ENCODE results near the gene LRG1. TPM values are rescaled to one million over a fixed set of nuclear protein-coding genes. Genes with fewer than 3 reads are reported as not detected.
A peak's percentile ranks its signal among the peaks of the same experiment; 100 is the strongest.

Gene LRG1, protein sequence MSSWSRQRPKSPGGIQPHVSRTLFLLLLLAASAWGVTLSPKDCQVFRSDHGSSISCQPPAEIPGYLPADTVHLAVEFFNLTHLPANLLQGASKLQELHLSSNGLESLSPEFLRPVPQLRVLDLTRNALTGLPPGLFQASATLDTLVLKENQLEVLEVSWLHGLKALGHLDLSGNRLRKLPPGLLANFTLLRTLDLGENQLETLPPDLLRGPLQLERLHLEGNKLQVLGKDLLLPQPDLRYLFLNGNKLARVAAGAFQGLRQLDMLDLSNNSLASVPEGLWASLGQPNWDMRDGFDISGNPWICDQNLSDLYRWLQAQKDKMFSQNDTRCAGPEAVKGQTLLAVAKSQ
- total RNA-seq = 0.73 TPM
- long read RNA-seq, partial matches to known transcripts = 0 of 1 reads
- long read RNA-seq, other reads (novel, unspliced or antisense) = 1 of 1 reads

DNA sequence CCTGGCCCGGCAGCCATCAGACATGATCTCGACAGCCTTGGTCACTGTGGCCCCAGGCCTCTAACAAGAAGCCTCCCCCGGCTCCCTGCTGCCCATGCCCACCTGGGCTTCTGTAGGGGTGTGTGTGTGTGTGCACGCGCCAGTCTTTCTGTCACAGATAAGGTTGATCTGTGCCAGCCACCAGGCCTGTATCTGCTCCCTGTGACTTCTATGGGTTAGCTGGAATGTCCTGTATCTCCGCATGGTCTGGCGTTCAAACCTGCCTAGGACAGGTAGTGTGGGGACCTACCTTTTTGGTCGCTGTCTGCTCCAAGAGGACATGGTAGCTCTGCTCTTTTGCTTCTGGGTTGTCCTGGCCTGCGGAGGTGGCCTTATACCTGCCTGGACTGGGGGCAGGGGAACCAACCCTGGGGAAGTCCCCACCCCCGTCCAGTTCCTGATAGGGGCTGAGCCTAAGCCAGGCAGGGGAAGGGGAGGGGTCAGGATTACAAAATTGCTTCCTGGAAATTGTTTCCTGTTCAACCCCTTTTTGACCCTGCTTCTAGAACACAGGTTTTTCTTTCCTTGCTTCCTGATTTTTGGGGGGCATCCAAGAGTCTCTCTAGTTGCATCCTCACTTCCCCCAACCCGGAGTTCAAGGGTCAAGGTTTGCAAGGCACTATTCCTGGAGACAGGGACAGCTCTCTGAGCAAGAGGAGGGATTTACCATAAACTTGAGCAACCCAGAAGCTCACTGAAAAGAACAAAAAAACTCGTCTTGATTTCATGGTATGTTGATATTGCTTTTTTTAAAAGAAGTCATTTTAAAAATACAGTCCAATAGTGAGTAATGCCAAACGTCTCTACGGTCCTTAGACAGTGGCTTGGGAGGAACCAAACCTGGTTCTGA is at the start of gene LRG1:
LRG1 (minus strand) TSS at position 344 of the 889 bp plus-strand sequence; CDS start at position 321, 23 bp downstream.
- intact Hi-C loops (cut with DNase I) = loop anchor here (10.0 kb wide), 1 partner anchor 265 kb away; the partner anchor contains the start of gene SHD
- peak; percentile 81 for DNase-seq (ENCODE audit: missing footprints)
- peak; percentile 32 for ATAC-seq

DNA sequence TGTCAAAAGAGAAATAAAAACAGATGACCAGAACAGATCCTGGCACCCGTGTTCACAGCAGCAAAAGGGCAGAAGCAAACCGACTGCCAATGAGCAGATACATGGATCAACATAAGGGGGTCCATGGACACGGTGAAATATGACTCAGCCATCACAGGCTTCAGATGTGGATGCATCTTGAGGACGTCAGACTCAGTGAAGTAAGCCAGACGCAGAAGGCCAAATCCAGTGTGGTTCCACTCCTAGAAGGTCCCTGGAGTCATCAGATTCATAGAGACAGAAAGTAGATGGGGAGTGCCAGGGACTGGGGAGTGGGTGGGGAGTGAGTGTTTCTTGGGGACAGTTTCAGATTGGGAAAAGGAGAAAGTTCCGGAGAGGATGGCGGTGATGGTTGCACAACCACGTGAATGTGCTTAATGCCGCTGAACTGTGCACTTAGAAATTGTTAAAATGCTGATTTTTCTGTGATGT is 48.5 kb upstream of the LRG1 start:
- ATAC-seq (no peak), DNase-seq (ENCODE audit: missing footprints) (no peak)
- intact Hi-C loops (cut with DNase I) = no loop called here

DNA sequence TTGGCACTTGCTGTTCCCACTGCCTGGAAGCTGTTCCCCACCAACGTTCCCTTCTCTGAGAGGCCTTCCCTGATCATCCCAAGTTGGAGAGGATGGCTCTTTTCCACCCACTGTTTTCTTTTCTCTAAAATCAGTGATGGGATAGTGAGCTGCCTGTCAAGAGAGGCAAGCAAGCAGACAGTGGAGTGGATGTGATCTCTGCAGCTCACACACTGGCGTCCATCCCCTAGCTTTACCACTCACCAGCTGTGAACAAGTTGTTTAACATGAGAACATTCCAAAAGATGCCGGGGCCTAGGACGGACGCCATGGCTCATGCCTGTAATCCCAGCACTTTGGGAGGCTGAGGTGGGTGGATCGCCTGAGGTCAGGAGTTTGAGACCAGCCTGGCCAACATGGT is 47.7 kb upstream of the LRG1 start:
- ATAC-seq (no peak), DNase-seq (ENCODE audit: missing footprints) (no peak)
- intact Hi-C loops (cut with DNase I) = no loop called here

DNA sequence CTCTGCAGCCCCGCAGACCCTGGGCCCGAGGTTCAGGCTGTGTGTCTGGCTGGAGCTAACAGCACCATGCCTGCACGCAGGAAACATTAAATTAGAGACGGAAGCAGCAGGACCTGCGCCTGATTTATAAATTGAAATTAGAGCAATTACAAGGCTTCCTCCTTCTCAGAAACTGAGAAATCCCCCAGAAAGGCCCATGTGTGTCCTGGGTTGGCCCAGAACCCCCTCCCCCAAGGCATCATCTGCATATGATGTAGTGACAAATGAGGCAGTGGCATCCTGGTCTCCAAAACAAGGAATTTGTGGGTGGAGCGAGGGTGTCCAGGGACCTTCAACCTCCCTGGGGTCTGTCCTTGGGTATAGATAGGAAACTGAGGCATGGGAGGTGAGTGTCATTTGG is 46.9 kb upstream of the LRG1 start:
- no peak for DNase-seq (ENCODE audit: missing footprints)
- no peak for ATAC-seq
- intact Hi-C loops (cut with DNase I) = no loop called here

DNA sequence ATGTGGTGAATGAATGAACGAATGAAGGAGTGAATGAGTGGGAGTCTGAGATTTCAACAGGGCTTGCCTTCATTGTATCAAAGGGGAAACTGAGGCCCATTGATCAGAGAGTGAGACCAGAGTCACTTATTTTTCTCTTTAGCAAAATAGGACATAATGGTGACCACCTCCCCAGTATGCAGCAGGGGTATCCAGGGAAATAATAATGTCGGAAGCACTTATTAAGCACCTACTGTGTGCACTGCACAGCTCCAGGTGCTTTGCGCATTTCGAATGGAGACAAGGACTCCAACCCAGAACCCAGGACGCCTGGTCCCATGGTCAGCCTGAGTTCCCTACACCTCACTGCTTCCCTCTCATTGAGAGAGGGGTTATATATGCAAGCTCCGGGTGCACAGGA is 46.4 kb upstream of the LRG1 start:
- intact Hi-C loops (cut with DNase I) = no loop called here
- no peak for DNase-seq (ENCODE audit: missing footprints)
- no peak for ATAC-seq

DNA sequence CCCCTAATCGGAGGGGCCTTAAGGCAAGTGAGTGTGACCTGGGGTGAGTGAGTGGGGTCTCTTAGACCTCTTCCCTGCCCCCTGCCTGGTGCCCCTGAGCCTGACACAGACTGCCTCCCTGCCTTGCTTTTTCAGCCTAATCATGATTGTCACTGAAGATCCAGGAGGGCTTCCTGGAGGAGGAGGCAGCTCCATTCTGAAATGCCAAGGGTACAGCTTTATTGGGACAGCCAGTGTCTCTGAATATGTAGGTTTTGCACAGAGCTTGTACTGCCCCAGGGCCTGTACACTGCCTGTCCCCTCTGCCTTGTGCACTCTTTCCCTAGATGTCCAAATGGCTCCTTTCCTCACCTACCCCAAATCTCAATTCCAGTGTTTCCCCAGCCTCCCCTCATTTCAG is 45.7 kb upstream of the LRG1 start:
- DNase-seq (ENCODE audit: missing footprints) (no peak), ATAC-seq (no peak)
- intact Hi-C loops (cut with DNase I) = no loop called here

DNA sequence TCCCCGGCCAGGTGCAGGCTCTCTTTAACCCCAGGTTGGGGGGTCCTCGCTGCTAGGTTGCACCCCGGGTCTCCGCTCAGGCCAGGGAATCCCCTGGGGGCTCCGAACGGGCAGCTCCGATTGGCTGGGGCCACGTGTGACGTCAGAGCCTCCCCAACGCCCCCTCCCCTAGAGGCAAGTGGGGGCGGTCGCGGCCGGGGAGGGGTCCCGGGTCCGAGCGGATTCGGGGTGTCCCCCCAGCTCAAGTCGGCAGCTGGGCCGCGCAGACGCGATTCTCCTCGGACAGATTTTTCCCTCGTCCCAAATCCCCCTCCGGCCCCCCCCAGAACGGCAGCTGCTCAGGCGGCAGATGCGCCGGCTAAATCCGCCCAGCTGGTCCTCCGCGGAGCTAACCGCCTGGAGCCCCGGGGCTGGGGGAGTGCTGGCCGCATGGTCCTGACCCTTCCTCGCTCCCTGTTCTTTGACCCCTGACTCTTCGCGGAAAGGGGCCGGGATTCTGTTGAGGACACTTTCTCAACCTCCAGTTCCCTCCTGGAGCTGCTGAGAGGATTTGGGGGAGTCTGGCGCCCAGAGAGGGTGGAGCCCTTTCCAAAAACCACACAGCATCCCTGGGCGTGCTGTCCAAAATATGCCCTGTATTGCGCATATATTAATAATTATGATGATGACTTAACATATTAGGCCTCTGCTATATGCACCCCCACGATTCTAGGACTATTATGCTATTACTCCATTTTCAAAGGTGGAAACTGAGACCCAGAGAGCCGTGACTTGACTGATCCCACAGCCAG is 45.0 kb upstream of the LRG1 start:
- no peak for DNase-seq (ENCODE audit: missing footprints)
- ATAC-seq = no peak
- intact Hi-C loops (cut with DNase I) = no loop called here

DNA sequence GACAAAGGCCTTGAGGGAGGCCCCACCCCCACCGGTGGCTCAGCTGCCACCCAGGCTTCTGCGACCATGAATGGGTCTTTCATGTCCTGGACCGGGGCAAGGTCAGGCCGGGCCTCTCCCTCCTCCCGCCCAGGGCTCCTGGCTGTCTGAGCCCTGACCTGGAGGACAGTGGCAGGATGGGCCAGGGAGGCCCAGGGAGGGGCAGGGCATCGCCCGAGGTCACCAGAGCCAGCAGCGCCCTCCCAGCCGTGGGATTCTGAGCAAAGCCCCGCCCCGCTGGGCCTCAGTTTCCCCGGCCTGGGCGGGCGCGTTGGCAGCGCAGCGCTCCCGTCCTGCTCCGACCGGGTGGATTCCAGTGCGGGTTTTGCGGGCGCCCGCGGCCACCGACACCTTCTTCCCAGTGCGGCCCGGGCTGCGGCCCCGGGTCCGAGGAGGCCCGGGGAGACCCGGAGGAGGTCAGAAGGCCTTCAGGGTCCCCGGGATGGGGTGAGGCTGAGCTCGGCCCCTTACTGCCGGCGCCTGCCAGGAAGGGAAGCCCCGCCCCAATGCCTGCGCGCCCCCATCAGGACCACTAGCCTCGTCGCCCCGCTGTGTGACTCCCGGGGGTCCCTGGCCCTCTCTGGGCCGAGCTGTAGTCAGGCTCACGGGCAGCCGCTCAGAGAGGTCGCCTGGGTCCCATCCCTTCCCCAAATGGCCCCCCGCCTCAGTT is 44.3 kb upstream of the LRG1 start:
- ATAC-seq = no peak

DNA sequence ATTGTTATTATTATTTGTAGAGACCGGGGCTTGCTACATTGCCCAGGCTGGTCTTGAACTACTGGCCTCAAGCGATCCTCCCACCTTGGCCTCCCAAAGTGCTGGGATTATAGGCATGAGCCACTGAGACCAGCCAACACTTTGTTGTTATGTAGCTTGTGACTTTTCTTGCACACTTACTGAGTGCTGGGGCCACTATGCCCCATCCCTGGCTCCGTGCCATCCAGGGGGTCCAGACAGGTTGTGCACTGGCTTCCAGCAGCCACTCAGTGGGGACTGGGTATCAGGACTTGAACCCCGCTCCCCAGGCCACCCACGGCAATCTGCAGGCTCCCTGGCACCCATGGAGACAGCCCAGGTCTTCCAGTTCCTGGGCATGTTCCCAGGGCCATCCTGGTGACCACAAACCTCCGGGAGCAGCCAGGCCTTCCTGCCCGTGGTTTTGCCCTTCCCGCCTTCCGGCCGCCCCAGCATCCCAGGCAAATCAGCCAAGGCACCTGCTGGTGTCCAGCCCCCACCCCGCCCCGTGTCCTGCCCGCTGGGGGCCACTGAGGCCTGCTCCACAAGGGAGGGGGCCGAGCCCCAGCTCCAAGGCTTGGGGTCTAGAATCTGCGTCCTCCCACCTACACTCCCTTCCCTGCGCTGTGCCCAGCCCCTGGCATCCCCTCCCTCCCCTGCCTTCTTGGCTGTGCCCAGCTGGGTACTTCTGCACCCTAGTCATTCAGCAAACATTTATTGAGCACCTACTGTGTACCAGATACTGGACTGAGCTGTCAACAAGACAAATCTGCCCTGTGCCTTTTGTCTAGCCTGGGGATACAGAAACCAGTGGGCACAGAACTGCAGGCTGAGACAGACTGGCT is 43.4 kb upstream of the LRG1 start:
- ATAC-seq (no peak), DNase-seq (ENCODE audit: missing footprints) (no peak)
- intact Hi-C loops (cut with DNase I) = no loop called here

More for the DNA sequence above, 44.3 kb upstream of the LRG1 start:
- no peak for DNase-seq (ENCODE audit: missing footprints)
- intact Hi-C loops (cut with DNase I) = no loop called here

DNA sequence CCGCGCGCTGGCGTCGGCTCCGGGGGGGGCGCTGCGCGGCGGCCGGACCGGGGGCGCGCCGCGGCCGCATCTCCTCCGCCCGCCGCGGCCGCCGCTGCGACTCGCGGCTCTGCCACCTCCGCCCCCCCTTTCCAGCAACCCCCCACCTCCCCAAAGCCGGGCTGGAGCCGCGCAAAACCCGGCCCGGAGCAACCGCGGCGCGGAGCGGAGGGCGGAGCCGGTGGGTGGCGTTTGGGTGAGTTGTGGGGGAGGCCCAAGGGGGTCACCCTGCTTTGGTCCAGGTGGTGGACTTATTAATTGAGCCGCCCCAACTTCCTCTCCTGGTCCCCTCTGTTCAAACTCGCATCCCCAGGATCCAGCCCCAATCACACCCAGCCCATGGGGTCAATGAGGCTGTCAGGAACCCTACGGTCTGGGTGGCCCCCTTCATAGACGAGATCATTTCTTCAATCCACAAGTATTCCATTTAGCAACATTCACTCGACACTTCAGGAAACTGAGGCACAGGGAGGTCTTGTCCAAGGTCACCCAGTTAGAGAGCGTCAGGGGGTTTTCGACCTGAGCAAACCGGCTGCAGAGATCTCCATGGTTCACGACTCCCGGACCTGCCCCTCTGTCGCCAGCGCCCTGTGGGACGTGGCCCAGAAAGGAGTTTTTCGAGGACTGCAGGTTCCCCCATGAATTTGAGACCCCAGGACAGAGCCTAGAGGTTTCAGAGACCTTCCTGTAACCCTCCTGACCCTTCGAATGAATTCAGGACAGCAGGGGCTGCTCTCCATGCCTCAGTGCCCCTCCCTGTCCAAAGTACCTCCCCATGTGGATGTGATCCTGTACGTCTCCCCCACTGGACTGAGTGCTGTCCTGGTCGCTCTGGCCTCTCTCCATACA is 42.1 kb upstream of the LRG1 start:
- ATAC-seq (no peak), DNase-seq (ENCODE audit: missing footprints) (no peak)
- intact Hi-C loops (cut with DNase I) = no loop called here

DNA sequence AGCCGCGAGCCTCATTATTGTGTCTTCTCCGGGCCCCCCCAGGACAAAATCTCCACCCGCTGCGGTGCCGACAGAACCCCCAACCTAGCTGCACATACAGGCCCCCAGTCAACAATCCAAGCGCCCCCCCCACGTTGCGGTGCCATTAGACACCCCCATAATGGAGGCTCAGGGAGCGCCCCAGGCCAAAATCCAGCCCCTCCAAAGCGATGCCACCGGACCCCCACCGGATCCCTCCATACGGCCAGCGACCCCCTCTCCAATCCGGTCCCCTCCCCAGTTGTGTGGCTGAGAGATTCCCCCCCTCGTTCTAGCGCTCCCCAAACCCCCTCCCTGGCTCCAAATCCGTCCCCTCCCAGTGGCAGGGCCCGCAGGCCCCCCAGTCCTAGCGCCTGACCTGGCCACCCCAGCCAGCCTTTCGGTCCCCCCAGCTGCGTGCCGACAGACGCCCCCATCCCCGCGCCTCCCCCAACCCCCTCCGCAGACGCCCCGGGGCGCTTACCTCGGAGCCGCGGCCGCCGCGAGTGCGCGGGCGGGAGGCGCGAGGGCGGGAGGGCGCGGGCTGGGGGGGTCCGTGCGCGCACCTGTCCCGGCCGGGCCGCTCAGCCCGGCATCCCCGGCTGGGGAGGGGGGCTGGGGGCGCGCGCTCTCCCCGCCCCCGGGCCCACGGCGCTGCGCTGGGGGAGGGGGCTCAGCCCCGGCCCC is 41.3 kb upstream of the LRG1 start:
- DNase-seq (ENCODE audit: missing footprints) = no peak
- ATAC-seq = no peak
- intact Hi-C loops (cut with DNase I) = no loop called here

DNA sequence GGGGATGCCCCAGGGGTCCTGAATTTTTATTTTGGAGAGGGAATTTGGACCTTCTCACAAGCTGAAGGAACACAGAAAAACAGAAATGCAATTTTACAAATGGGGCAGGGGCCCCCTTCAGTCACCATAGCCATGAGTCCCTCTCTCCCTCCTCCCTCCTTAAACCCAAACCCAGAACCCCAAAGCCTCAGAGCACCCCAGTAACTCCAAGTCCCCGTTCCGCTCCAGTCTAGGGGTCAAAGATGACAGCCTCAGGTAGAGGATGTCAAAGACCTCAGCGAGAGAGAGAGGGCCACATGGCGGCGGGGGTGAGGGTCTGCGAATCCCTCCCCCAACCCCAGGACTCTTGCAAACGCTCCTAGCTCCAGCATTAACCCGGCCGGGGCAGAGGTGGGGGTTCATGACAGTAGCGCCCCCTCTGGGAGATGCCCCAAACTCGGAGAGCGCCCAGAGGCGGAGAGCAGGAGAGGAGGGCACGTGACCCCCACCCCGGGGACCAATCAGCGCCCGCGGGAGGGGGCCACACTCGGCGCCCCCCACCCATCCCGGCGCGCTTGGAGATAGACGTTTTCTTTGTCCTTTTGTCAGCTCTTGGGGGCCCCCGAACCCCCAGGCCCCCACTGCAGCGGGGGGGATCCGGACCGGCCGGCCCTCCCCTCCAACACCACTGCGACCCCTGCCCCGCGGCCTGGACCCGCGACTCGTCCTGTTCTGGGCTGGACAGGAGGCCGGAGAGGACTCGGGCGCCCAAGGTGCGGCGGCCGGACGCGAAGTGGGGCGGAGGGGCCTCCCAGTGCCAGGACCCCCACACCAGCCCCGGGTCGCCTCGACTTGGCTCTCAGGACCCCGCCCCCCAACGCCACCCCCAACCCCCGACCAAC is 40.4 kb upstream of the LRG1 start:
- intact Hi-C loops (cut with DNase I) = no loop called here
- DNase-seq (ENCODE audit: missing footprints) = no peak
- no peak for ATAC-seq

DNA sequence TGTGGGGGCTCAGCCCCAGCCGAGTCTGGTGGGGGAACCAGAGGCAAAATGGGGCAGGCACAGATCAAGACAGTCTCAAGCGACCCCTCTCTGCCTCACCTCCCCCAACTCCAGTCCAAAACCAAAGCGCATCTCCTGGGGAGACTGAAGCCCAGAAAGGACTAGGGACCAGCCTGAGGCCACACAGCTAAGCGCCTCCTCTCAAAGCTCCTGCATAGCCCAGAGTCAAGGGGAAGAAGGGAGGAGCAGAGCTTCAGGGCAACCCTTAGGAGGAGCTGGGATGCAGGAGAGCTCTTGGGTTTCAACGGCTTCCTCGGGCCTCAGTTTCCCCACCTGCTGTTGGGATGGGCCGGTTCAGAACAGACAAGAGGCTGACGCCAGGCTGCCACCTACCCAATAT is 39.6 kb upstream of the LRG1 start:
- no peak for DNase-seq (ENCODE audit: missing footprints)
- intact Hi-C loops (cut with DNase I) = no loop called here
- ATAC-seq = no peak

DNA sequence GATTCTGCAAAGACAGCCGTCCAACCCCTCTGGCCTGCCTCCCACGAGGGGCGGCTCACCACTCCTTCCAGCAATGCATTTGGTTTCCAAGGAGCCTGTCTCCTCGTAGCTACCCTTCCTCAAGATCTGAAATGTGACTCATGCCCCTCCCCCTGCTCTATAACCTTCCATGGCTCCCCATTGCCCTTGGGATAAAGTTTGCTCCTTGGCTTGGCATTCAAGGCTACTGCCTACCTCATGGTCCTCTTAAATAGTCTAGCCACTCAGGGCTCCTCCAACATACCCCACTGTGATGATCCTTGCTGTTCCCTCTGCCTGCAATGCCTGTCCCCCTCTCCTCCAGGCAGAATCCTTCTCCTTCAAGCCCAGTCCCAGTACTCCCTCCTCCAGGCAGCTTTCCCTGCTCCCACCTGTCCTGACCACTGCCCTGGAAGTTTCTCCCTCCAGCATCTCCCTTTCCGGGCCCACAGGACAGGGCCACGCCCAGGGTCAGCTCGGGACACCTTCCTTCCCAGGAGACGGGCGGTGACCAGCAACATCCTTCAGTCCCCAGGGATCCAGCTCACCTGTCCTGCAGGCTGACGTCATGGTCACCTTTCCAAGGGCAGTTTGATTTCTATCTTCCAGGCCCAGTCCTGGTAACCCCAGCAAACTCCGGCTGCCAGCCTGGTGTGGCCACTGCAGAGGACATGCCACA is 38.9 kb upstream of the LRG1 start:
- DNase-seq (ENCODE audit: missing footprints) (no peak), ATAC-seq (no peak)
- intact Hi-C loops (cut with DNase I) = no loop called here

Data from Right ventricle myocardium inferior (tissue), 1 donor.